HL-60 (cell line): Measurements from ENCODE around the gene PPP2R5C.

Experiments used
- DNase-seq, 2 experiments: peaks; one replicate each; pipeline ENCODE4 v3.0.0-alpha.2; 2010 to 2020; ENCODE audit warnings: low read depth in 1 of 2, low spot score in 1 of 2
- H3K27ac ChIP-seq: fragments of 250-450 bp; sonication (Bioruptor Pico); replicated peaks from 2 replicates; pipeline ENCODE4 v1.5.1; 2020; ENCODE audit warnings: mild to moderate bottlenecking, moderate library complexity
- H3K27me3 ChIP-seq: fragments of 250-450 bp; sonication (Bioruptor Pico); 2 replicates; pipeline ENCODE4 v1.5.1; 2021; ENCODE audit warnings: mild to moderate bottlenecking, moderate library complexity; ENCODE audit not compliant: insufficient read depth, poor library complexity, severe bottlenecking
- H3K4me3 ChIP-seq: replicated peaks from 2 replicates; pipeline ENCODE4 v1.5.1; 2011; ENCODE audit warnings: mild to moderate bottlenecking, control low read depth, low read length; ENCODE audit not compliant: insufficient read depth
- CTCF ChIP-seq: IDR thresholded peaks from one replicate; pipeline ENCODE4 v1.5.1; 2011; ENCODE audit warnings: low read length, control low read depth, inconsistent platforms; ENCODE audit not compliant: insufficient read depth
- GABPA ChIP-seq: IDR thresholded peaks from 2 replicates; pipeline ENCODE4 v1.6.1; 2012; ENCODE audit warnings: low read depth
- POLR2AphosphoS5 ChIP-seq: IDR thresholded peaks from 2 replicates; pipeline ENCODE4 v1.6.1; 2012; ENCODE audit warnings: low read depth
- REST ChIP-seq: IDR thresholded peaks from 2 replicates; pipeline ENCODE4 v1.6.1; 2012; ENCODE audit warnings: low read depth; ENCODE audit not compliant: insufficient replicate concordance
- SPI1 ChIP-seq: IDR thresholded peaks from 2 replicates; pipeline ENCODE4 v1.6.1; 2012; ENCODE audit warnings: low read depth, mild to moderate bottlenecking, borderline replicate concordance

PPP2R5C gene

GRCh38 chr14:101973356-101973755 lies 211.8 kb downstream of the PPP2R5C start:
- TF ChIP-seq GABPA: no peak
- no peak for TF ChIP-seq SPI1
- no peak for TF ChIP-seq CTCF
- TF ChIP-seq REST: no peak
- no peak overlapping the region for H3K27ac ChIP-seq

GRCh38 chr14:101975231-101975630 lies 213.7 kb downstream of the PPP2R5C start:
- DNase-seq: no peak
- TF ChIP-seq GABPA: no peak
- no peak for TF ChIP-seq SPI1
- no peak for TF ChIP-seq POLR2AphosphoS5
- no peak for TF ChIP-seq CTCF
- no peak for TF ChIP-seq REST
- H3K27ac ChIP-seq: no peak overlapping the region
- H3K4me3 ChIP-seq: no peak overlapping the region
- H3K27me3 ChIP-seq: no peaks in the 10 kb centered on the region

More at GRCh38 chr14:101973356-101973755, 211.8 kb downstream of the PPP2R5C start:
- Histone ChIP-seq H3K4me3 (no peak overlapping the region), H3K27me3 (no peaks in the 10 kb centered on the region)
- no peak for DNase-seq
